Endothelial cell of umbilical vein (primary cell): ENCODE measurements around the gene IL6R. TPM values are rescaled to one million over a fixed set of nuclear protein-coding genes. Genes with fewer than 3 reads are reported as not detected.

ENCODE experiments used
- BruUV-seq: library from RNA; stranded (reverse); fragments of 400-500 nt; replicated peaks from 2 replicates; lab custom pipeline; 2021; lab: Mats Ljungman, UMichigan
- CTCF ChIA-PET: fragments of 300-600, 350-600 bp; sonication (Branson Sonifier 250); formaldehyde crosslinking; loops from one replicate; lab custom pipeline; 2021; ENCODE audit warnings: antibody characterized with exemption, inconsistent platforms; lab: Charles Lee
- POLR2A ChIA-PET: fragments of 300-600, 350-600 bp; sonication (Branson Sonifier 250); formaldehyde crosslinking; loops from one replicate; lab custom pipeline; 2021; ENCODE audit warnings: antibody characterized with exemption, inconsistent platforms; lab: Charles Lee
- DNase-seq: peaks from one replicate; pipeline ENCODE4 v3.0.0-alpha.2; 2011; ENCODE audit warnings: low read depth, low spot score
- FAIRE-seq: peaks from 2 replicates; lab custom pipeline; 2011; peaks lifted over from hg19 to GRCh38; lab: Jason Lieb, UNC
- H2AFZ ChIP-seq: 2 replicates; pipeline ENCODE4 v1.6.0; 2012; ENCODE audit warnings: low read depth, low read length, control low read depth, inconsistent platforms
- H3K27ac ChIP-seq: 2 replicates; pipeline ENCODE4 v1.5.1; 2011; ENCODE audit warnings: low read depth, mild to moderate bottlenecking, control low read depth, low read length, moderate library complexity; ENCODE audit not compliant: insufficient read depth
- H3K27me3 ChIP-seq, 2 experiments: 2 replicates each; pipeline versions ENCODE4 v1.6.0 to v1.6.1; 2011; ENCODE audit warnings: low read length in 2 of 2, mixed read lengths in 1 of 2; ENCODE audit not compliant: control insufficient read depth in 2 of 2, insufficient read depth in 2 of 2
- H3K36me3 ChIP-seq, 2 experiments: 2 replicates in 1 of 2; 3 replicates in 1 of 2; pipeline ENCODE4 v1.5.1; 2011; ENCODE audit warnings: low read length in 2 of 2, mild to moderate bottlenecking in 1 of 2, moderate library complexity in 1 of 2; ENCODE audit not compliant: control insufficient read depth in 2 of 2, insufficient read depth in 2 of 2; ENCODE audit errors: extremely low read depth in 1 of 2
- H3K4me1 ChIP-seq: 3 replicates; pipeline ENCODE4 v1.5.1; 2011; ENCODE audit warnings: mild to moderate bottlenecking, low read length; ENCODE audit not compliant: control insufficient read depth, insufficient read depth; ENCODE audit errors: extremely low read depth
- H3K4me2 ChIP-seq: 2 replicates; pipeline ENCODE4 v1.6.1; 2011; ENCODE audit warnings: low read length, control low read depth, mixed read lengths; ENCODE audit not compliant: insufficient read depth
- H3K4me3 ChIP-seq, 3 experiments: fragments of 200-600 bp in 1 of 3; sonication (generic), shearing (Covaris generic) in 1 of 3; replicated peaks in 1 of 3; 2 replicates each; pipeline ENCODE4 v1.5.1; 2011 to 2016; ENCODE audit warnings: control low read depth in 3 of 3, low read length in 3 of 3, mild to moderate bottlenecking in 2 of 3, inconsistent platforms in 1 of 3, low read depth in 1 of 3, moderate library complexity in 1 of 3; ENCODE audit not compliant: insufficient read depth in 1 of 3
- H3K79me2 ChIP-seq: 2 replicates; pipeline ENCODE4 v1.6.0; 2012; ENCODE audit warnings: low read length, inconsistent platforms; ENCODE audit not compliant: control insufficient read depth, insufficient read depth
- H3K9ac ChIP-seq: replicated peaks from 2 replicates; pipeline ENCODE3; 2011; ENCODE audit warnings: low read length, control low read depth; ENCODE audit not compliant: insufficient read depth; ENCODE audit errors: extremely low read depth
- H3K9me1 ChIP-seq: replicated peaks from 3 replicates; pipeline ENCODE4 v1.6.0; 2011; ENCODE audit warnings: mild to moderate bottlenecking, low read length; ENCODE audit not compliant: control insufficient read depth, insufficient read depth; ENCODE audit errors: extremely low read depth
- H3K9me3 ChIP-seq: replicated peaks from 2 replicates; pipeline ENCODE4 v1.5.1; 2012; ENCODE audit warnings: low read length, inconsistent platforms; ENCODE audit not compliant: control insufficient read depth, insufficient read depth
- H4K20me1 ChIP-seq: replicated peaks from 2 replicates; pipeline ENCODE3; 2011; ENCODE audit warnings: mild to moderate bottlenecking, low read length; ENCODE audit not compliant: control insufficient read depth, insufficient read depth; ENCODE audit errors: extremely low read depth
- EZH2 ChIP-seq: IDR thresholded peaks from 2 replicates; pipeline ENCODE4 v1.6.1; 2012; ENCODE audit warnings: borderline replicate concordance, low read depth, mild to moderate bottlenecking, moderate library complexity, low read length, inconsistent platforms; ENCODE audit not compliant: severe bottlenecking
- MYC ChIP-seq: IDR thresholded peaks from one replicate; pipeline ENCODE4 v1.6.1; 2011; ENCODE audit warnings: mild to moderate bottlenecking, low read depth, low read length
- POLR2A ChIP-seq: IDR thresholded peaks from 2 replicates; pipeline ENCODE4 v1.6.1; 2012; ENCODE audit warnings: low read depth, mild to moderate bottlenecking, control low read depth, low read length
- POLR2AphosphoS5 ChIP-seq: IDR thresholded peaks from 2 replicates; pipeline ENCODE4 v1.6.1; 2012; ENCODE audit warnings: low read depth, mild to moderate bottlenecking, control low read depth, low read length, moderate library complexity; ENCODE audit not compliant: insufficient read depth
- dilution Hi-C: fragments of 300-500 bp; cut with MboI; formaldehyde crosslinking; loops from one replicate; pipeline ENCODE4 v1.15.0; 2019; ENCODE audit warnings: low sequenced_read_pairs; ENCODE audit not compliant: extremely low pct_ligation_motif_present
- intact Hi-C: fragments of 100-400 bp; cut with micrococcal nuclease; formaldehyde crosslinking; loops from one replicate; pipeline ENCODE4 v1.10.0; 2022
- polyA plus RNA-seq, 4 experiments: library from polyadenylated mRNA; depleted of rRNA in 3 of 4; stranded (reverse) in 3 of 4; unstranded in 1 of 4; fragments of >200 nt; gene quantifications; 2 replicates each; pipeline versions ENCODE4 v1.2.1 to v1.2.3, GENCODE V29; 2011 to 2012; ENCODE audit warnings: missing spikeins in 1 of 4
- total RNA-seq: library from RNA; stranded (reverse); gene quantifications from 2 replicates; pipeline ENCODE4 v1.2.3, GENCODE V29; 2021

IL6R gene
- total and polyA plus RNA-seq, 2 donors (not counting 3 experiments of a cell fraction or from before 2014, with no cell fraction given) = 4.8 to 5.1 TPM

DNA sequence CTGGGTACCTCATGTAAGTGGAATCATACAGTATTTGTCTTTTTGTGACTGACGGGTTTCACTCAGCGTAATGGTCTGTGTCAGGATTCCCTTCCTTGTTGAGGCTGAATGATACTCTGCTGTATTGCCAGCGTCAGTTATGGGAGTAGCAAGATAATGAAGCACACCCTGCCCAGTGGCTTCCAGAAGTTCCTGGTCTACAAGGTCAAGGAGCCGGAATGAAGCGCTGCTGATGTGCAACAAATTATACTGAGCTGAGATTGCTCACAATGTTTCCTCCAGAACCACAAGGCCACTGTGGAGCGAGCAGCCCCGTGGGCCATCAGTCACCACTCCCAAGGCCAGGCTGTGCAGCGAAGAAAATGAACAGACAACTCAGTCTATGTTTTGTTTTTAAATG, 72.9 kb downstream of the IL6R start:
- Histone ChIP-seq H3K9me3 (no peaks in the 10 kb centered on the region), H3K36me3 (peaks cover 5 to 6% of the 10 kb centered on the region in 2 experiments), H2AFZ (no peak overlapping the region), H3K9me1 (no peaks in the 10 kb centered on the region), H3K27ac (no peak overlapping the region), H3K27me3 (no peaks in the 10 kb centered on the region), H3K9ac (no peak overlapping the region), H3K4me3 (no peak overlapping the region), H3K79me2 (no peaks in the 10 kb centered on the region), H3K4me2 (no peak overlapping the region), H3K4me1 (peaks cover 18% of the 10 kb centered on the region), H4K20me1 (no peaks in the 10 kb centered on the region)
- CTCF ChIA-PET = interaction anchor here (8.9 kb wide), 1 partner anchor 70 kb away, joined by 489 read pairs; no protein-coding TSS in a partner anchor
- TF ChIP-seq MYC (no peak), EZH2 (no peak), POLR2A (no peak), POLR2AphosphoS5 (no peak)
- BruUV-seq = no TSS peak
- dilution Hi-C loops = no loop called here
- no peak for FAIRE-seq
- intact Hi-C loops = loop anchor here (2.0 to 10.0 kb wide), 3 partner anchors 73 to 283 kb away; partner anchors contain the start of genes IL6R and TPM3
- POLR2A ChIA-PET = interaction anchor here (2.3 kb wide), 1 partner anchor 69 kb away, joined by 8 read pairs; no protein-coding TSS in a partner anchor
- no peak for DNase-seq

DNA sequence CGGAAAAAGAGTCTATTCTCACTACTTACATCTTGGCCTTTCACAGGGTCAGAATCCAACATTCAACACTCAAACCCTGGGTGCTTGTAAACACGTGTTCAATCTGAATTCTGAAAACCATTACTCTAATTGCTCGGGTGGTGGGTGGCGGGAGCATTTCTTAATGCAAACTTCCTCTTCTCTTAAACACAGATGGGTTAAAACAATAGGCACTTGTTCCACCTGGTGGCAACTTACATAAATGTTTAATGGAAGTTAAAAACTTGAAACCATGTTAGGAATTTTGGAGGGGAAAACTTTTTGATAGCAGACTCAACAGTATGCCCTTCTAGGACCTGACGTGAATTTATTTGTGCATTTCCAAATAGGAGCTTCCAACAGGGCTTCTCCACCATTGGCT, 73.5 kb downstream of the IL6R start:
- H3K4me2 ChIP-seq = no peak overlapping the region
- ChIA-PET POLR2A (interaction anchor here (2.3 kb wide), 1 partner anchor 68 kb away, joined by 8 read pairs; no protein-coding TSS in a partner anchor), CTCF (interaction anchor here (1.0 to 8.9 kb wide), 20 partner anchors 13 to 400 kb away, joined by 3 to 489 read pairs (median 7); partner anchors contain the start of gene UBE2Q1)
- intact Hi-C loops = loop anchor here (2.0 to 10.0 kb wide), 3 partner anchors 74 to 284 kb away; partner anchors contain the start of genes IL6R and TPM3
- H2AFZ ChIP-seq = no peak overlapping the region
- H3K36me3 ChIP-seq = peaks cover 10 to 12% of the 10 kb centered on the region in 2 experiments
- no peak overlapping the region for H3K27ac ChIP-seq
- peak; percentile 34 for DNase-seq
- no TSS peak for BruUV-seq
- FAIRE-seq = no peak
- no peaks in the 10 kb centered on the region for H3K27me3 ChIP-seq
- no peaks in the 10 kb centered on the region for H3K9me1 ChIP-seq
- no peaks in the 10 kb centered on the region for H3K9me3 ChIP-seq
- dilution Hi-C loops = no loop called here
- H3K4me1 ChIP-seq = peaks cover 23% of the 10 kb centered on the region
- no peaks in the 10 kb centered on the region for H4K20me1 ChIP-seq
- no peak overlapping the region for H3K9ac ChIP-seq
- no peak overlapping the region for H3K4me3 ChIP-seq
- H3K79me2 ChIP-seq = peaks cover 4% of the 10 kb centered on the region
- TF ChIP-seq POLR2AphosphoS5 = no peak
